Esophagus squamous epithelium (tissue), 5 donors: ENCODE measurements around the gene CISD1. TPM values are rescaled to one million over a fixed set of nuclear protein-coding genes. Genes with fewer than 3 reads are reported as not detected.
"Not testable (repeated sequence)": the region's sequence is repeated elsewhere in the genome, so short reads cannot be mapped to it uniquely, and the experiment has no call there.

Experiments used
- DNase-seq: peaks from one replicate; lab custom pipeline; 2025; lab: John Stamatoyannopoulos, UW
- H3K27ac ChIP-seq, 4 donors: fragments of 200-600 bp; sonication (generic); one replicate each; pipeline ENCODE4 v1.5.1; 2016 to 2019; ENCODE audit warnings: mild to moderate bottlenecking in 1 of 4
- H3K27me3 ChIP-seq, 4 donors: fragments of 200-600 bp; sonication (generic); 1 replicate in 3 of 4; 2 replicates in 1 of 4; pipeline versions ENCODE4 v1.5.1 to v1.6.0; 2017 to 2021; ENCODE audit warnings: antibody characterized with exemption in 1 of 4
- H3K36me3 ChIP-seq, 3 donors: fragments of 200-600 bp; sonication (generic); one replicate each; pipeline ENCODE4 v1.5.1; 2016 to 2019
- H3K4me1 ChIP-seq, 3 donors: fragments of 200-600 bp; sonication (generic); one replicate each; pipeline ENCODE4 v1.5.1; 2017 to 2019
- H3K4me3 ChIP-seq, 4 donors: fragments of 200-600 bp; sonication (generic); 1 replicate in 3 of 4; 2 replicates in 1 of 4; pipeline ENCODE4 v1.5.1; 2016 to 2019; ENCODE audit warnings: mild to moderate bottlenecking in 2 of 4, moderate library complexity in 1 of 4
- H3K9me3 ChIP-seq, 3 donors: fragments of 200-600 bp; sonication (generic); one replicate each; pipeline ENCODE4 v1.5.1; 2016 to 2019
- CTCF ChIP-seq, 6 experiments: fragments of 450-650 bp in 4 of 6; fragments of 200-600 bp in 2 of 6; sonication (generic) in 2 of 6; IDR thresholded peaks; one replicate each; pipeline ENCODE4 v1.5.1; 2016 to 2019; ENCODE audit warnings: antibody characterized with exemption in 6 of 6, mild to moderate bottlenecking in 4 of 6, moderate library complexity in 4 of 6
- POLR2A ChIP-seq, 4 donors: fragments of 450-650 bp; IDR thresholded peaks; one replicate each; pipeline ENCODE4 v1.6.1; 2017; ENCODE audit warnings: antibody characterized with exemption in 4 of 4, mild to moderate bottlenecking in 4 of 4, moderate library complexity in 3 of 4
- WGBS, 2 donors: methylation state at CpG; one replicate each; pipeline ENCODE4 v1.1.5; 2018; 5-methylcytosine and 5-hydroxymethylcytosine counted together
- intact Hi-C: fragments of 100-400 bp; cut with DNase I; formaldehyde crosslinking; loops from one replicate; pipeline ENCODE4 v1.15.0; 2022
- total RNA-seq, 4 donors: library from RNA; depleted of rRNA; stranded (reverse); fragments of >200 nt; gene quantifications; one replicate each; pipeline ENCODE4 v1.1.0, GENCODE V29; 2016
- donor health status: DM: yes; HTN: yes; CAD: no.

CISD1 gene
- 10 to 100 TPM; 11.0 to 25.1 (median 17.6) TPM for total RNA-seq

GRCh38 chr10:58268946-58269781 lies at the start of gene CISD1:
Gene CISD1, plus strand, starts transcription at chr10:58269162. Its CDS starts 112 bp downstream, at chr10:58269274.
- peak; percentile 89 for DNase-seq
- TF ChIP-seq POLR2A (IDR thresholded peaks at IDR 0.05) = peak in 3 of 4 donors; percentile 54 to 88 (median 67)
- peak in 1 of 6 experiments; percentile 5 for TF ChIP-seq CTCF (IDR thresholded peaks at IDR 0.05)
- H3K27me3 ChIP-seq = no peaks in the 10 kb centered on the region
- H3K27ac ChIP-seq = peak within 1 kb of the TSS; percentile 99
- peak within 1 kb of the TSS; percentile 90 to 95 (median 94) for H3K4me3 ChIP-seq
- H3K9me3 ChIP-seq = no peaks in the 10 kb centered on the region
- no peaks in the 10 kb centered on the region for H3K36me3 ChIP-seq
- H3K4me1 ChIP-seq = peaks cover 8 to 65% (median 18%) of the 10 kb centered on the region in 3 donors
- intact Hi-C loops = no loop called here
- 0 to 1% methylated on average over 10 to 16 of the region's 66 CpGs for WGBS, 2 donors

- Histone ChIP-seq H3K9me3 (no peaks in the 10 kb centered on the region), H3K27ac (no peak overlapping the region), H3K27me3 (no peaks in the 10 kb centered on the region), H3K4me1 (no peaks in the 10 kb centered on the region), H3K36me3 (peaks cover 0 to 25% (median 0%) of the 10 kb centered on the region in 3 donors), H3K4me3 (no peak overlapping the region)
- intact Hi-C loops = no loop called here
- TF ChIP-seq CTCF (IDR thresholded peaks at IDR 0.05) = no peak
- TF ChIP-seq POLR2A (IDR thresholded peaks at IDR 0.05) = no peak
- no peak for DNase-seq
These were observed 49.1 kb upstream of the CISD1 start for GRCh38 chr10:58219875-58220274.

- H3K27ac ChIP-seq = no peak overlapping the region
- no peaks in the 10 kb centered on the region for H3K27me3 ChIP-seq
- H3K36me3 ChIP-seq = peaks cover 0 to 19% (median 0%) of the 10 kb centered on the region in 3 donors
- no peak for DNase-seq
- 93 to 97% methylated on average over 2 of the region's 2 CpGs for WGBS, 2 donors
- no peaks in the 10 kb centered on the region for H3K9me3 ChIP-seq
- no peaks in the 10 kb centered on the region for H3K4me1 ChIP-seq
- intact Hi-C loops = no loop called here
- no peak overlapping the region for H3K4me3 ChIP-seq
- no peak for TF ChIP-seq POLR2A (IDR thresholded peaks at IDR 0.05)
- TF ChIP-seq CTCF (IDR thresholded peaks at IDR 0.05) = no peak
These were observed 48.1 kb upstream of the CISD1 start for GRCh38 chr10:58220769-58221451.

- no peaks in the 10 kb centered on the region for H3K27me3 ChIP-seq
- DNase-seq = no peak
- WGBS, 2 donors = 98 to 100% methylated on average over 2 of the region's 2 CpGs
- no peaks in the 10 kb centered on the region for H3K9me3 ChIP-seq
- peaks cover 0 to 51% (median 0%) of the 10 kb centered on the region in 3 donors for H3K36me3 ChIP-seq
- no peak for TF ChIP-seq CTCF (IDR thresholded peaks at IDR 0.05)
- no peak for TF ChIP-seq POLR2A (IDR thresholded peaks at IDR 0.05)
- no peak overlapping the region for H3K4me3 ChIP-seq
- no peaks in the 10 kb centered on the region for H3K4me1 ChIP-seq
- intact Hi-C loops = no loop called here
- no peak overlapping the region for H3K27ac ChIP-seq
These were observed 43.3 kb upstream of the CISD1 start for GRCh38 chr10:58225654-58226053.

- H3K9me3 ChIP-seq, H3K4me1 ChIP-seq, intact Hi-C loops, H3K27me3 ChIP-seq, H3K4me3 ChIP-seq, DNase-seq, H3K27ac ChIP-seq: not testable (repeated sequence)
- H3K36me3 ChIP-seq = peaks cover 0 to 77% (median 0%) of the 10 kb centered on the region in 3 donors
- WGBS, 2 donors = 71 to 100% methylated on average over 1 of the region's 7 CpGs
These were observed 39.1 kb upstream of the CISD1 start for GRCh38 chr10:58229856-58230255.
